NCI-H2227 (cell line): ENCODE measurements around the gene DMXL1.

Experiments used
- DNase-seq: peaks from one replicate; lab custom pipeline; 2025; ENCODE audit not compliant: unreplicated experiment; lab: John Stamatoyannopoulos, UW

Gene DMXL1

GRCh38 chr5:119286511-119287488 lies 215.9 kb downstream of the DMXL1 start:
- no peak for DNase-seq

DNA sequence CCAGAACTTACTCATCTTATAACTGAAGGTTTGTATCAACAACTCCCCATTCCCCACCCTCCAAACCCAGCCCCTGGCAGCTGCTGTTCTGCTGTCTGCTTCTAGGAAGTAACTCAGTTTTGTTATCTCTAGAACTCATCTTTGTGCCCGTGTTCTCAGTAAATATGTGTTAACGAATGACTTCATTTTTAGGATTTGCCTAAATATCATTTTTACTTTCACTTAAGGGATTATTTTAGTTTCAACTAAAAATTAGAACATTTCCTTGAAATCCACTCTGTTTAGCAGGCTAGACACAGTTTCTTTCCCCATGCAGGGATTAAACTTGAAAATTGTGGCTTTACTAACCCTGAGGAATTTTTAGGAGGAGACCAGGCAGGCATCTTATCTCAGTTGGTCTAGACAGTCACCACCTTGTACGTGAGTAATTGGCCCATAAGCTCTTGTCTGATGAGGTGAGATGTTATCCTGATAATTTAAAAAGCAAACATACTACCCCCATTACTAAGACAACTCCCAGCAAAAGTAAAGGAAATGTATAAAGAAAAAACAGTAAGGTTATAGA lies 216.7 kb downstream of the DMXL1 start:
- DNase-seq, result no peak

DNA sequence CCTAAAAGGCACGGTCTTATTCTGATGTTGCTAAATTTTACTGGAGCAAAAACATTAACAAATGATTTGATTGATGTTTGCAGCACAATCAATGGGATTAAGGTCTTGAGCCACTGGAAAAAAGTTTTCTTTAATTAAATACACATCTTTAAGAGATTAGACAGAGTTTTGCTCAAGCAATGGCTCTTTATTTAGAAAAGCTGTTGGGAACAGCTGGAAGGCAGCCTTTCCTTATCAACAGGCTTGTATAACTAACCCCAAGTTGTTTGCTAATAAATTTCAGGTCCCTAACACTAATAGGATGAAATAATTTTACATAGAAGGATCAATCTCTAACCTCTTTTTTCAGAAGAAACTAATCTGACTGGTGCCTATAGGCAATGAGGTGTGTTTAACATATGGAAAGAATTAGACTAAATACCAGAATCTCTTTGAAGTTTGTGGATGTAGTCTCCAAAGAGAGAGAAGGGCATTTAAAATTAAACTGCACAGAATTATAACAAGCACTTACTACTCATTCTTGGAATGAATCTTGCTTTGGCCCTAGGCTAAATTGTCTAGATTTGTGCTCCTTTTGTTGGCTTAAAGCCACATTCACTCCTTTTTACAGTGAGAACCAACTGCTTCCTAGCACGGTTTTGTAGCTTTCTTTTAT lies 217.6 kb downstream of the DMXL1 start:
- DNase-seq, result no peak

- no peak for DNase-seq
Observed at GRCh38 chr5:119289438-119290044, 218.7 kb downstream of the DMXL1 start.

- DNase-seq, result no peak
Observed at GRCh38 chr5:119290161-119290569, 219.3 kb downstream of the DMXL1 start.

DNA sequence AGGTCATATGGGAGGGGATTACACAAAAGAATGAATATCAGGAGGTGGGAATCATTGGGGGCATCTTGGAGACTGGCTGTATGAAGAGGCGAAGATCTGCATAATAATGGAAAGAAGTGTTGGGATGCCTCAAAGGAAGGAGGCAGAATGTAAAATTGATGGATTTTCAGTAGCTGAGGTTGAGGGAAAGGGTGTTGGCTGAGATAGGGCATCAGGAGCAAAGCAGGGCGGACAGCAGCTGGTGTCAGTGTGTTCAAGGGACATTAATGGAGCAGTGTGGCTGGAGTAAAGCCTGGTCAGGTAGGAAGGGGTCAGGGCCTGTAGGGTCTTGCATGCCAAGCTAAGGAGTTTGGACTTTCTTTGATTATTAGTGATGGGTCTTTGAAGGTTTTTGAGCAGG lies 219.7 kb downstream of the DMXL1 start:
- no peak for DNase-seq

GRCh38 chr5:119291056-119291455 lies 220.2 kb downstream of the DMXL1 start:
- DNase-seq, result peak; percentile 7

- DNase-seq, result no peak
Observed at GRCh38 chr5:119291877-119292276, 221.0 kb downstream of the DMXL1 start.

DNA sequence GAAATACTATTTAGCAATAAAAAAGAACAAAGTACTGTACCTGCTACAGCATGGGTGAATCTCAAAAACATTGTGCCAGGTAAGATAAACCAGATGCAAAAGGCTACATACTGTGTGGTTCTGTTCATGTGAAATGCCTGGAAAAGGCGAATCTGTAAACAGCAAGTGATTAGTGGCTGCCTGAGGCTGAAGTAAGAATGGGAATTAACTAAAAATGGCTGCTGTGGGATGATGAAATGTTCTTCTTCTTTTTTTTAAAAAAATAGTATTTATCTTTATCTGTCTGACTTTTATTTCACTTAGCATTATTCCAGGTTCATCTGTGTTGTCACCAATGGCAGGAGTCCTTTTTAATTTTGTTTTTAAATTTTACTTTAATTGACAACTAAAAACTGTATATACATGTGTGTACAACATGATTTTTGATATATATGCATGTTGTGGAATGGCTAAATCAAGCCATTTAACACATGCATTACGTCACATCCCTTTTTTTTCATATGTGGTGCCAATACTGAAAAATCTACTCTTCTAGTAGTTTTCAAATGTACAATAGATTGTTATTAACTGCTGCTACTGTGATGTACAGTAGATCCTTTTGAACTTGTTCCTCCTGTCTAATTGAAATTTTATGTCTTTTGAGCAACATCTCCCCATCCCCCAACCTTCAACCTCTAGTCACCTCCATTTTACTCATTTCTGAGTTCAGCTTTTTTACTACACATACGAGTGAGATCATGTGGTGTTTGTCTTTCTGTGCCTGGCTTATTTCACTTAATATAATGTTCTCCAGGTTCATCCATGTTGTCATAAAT lies 222.0 kb downstream of the DMXL1 start:
- no peak for DNase-seq

GRCh38 chr5:119293516-119293829 lies 222.6 kb downstream of the DMXL1 start:
- DNase-seq, result no peak
